Measurements from ENCODE around the gene UBLCP1. TPM values are rescaled to one million over a fixed set of nuclear protein-coding genes. Genes with fewer than 3 reads are reported as not detected.

Gene UBLCP1
- total and polyA plus RNA-seq, 2 donors (not counting 3 experiments of a cell fraction or from before 2014, with no cell fraction given) = 5.9 to 20.3 TPM

DNA sequence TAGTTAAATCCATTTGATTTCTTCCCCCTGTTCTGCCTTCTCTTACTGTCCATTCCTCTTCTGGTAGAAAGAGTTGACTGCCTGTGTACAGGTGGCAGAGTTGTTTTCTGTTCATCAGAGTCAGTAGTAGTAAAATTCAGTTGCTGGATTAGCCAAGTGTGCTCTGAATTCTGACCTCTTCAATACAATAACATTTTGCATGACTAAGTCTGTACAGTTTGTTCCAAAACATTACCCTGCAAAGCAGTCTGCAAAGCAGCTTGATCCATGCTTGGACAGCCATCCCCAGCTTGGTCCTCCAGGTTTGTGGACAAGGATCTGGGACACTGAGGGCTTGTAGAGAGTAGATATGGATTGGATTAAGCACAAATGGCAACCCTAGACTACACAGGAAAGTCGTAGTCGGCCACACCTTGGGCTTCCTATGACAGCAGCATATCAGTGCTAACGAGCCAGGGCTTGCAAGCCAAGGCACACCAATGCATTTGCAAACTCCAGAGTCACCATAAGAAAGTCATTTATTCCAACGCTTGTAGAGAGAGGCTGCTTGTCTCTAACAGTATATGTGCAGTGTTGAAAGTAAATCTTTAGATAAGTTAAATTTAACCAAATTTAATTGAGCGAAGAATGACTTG is 42.0 kb downstream of the UBLCP1 start:
- intact Hi-C loops (cut with micrococcal nuclease) = no loop called here

More for the DNA sequence above, 42.0 kb downstream of the UBLCP1 start:
- no peak overlapping the region for H3K4me2 ChIP-seq (ENCODE audit: insufficient read depth, low read length)
- no peak overlapping the region for H2AFZ ChIP-seq (ENCODE audit: low read depth, low read length)
- ChIA-PET POLR2A (no interaction called here), CTCF (interaction anchor here (1.2 to 1.4 kb wide), 2 partner anchors 11 to 148 kb away, joined by 4 to 5 read pairs; no protein-coding TSS in a partner anchor)
- BruUV-seq (replicated peaks) = no TSS peak
- H4K20me1 ChIP-seq (replicated peaks; ENCODE audit: control insufficient read depth, extremely low read depth, insufficient read depth, low read length) = no peaks in the 10 kb centered on the region
- no peaks in the 10 kb centered on the region for H3K9me1 ChIP-seq (replicated peaks; ENCODE audit: control insufficient read depth, extremely low read depth, insufficient read depth, low read length)
- no peaks in the 10 kb centered on the region for H3K9me3 ChIP-seq (replicated peaks; ENCODE audit: control insufficient read depth, insufficient read depth, low read length)
- no peak for TF ChIP-seq POLR2A (IDR thresholded peaks at IDR 0.05; ENCODE audit: low read depth, low read length)
- TF ChIP-seq, protein P1, sequence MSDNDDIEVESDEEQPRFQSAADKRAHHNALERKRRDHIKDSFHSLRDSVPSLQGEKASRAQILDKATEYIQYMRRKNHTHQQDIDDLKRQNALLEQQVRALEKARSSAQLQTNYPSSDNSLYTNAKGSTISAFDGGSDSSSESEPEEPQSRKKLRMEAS (IDR thresholded peaks at IDR 0.05; ENCODE audit: insufficient read depth, insufficient read length) = no peak
- TF ChIP-seq, protein P2, sequence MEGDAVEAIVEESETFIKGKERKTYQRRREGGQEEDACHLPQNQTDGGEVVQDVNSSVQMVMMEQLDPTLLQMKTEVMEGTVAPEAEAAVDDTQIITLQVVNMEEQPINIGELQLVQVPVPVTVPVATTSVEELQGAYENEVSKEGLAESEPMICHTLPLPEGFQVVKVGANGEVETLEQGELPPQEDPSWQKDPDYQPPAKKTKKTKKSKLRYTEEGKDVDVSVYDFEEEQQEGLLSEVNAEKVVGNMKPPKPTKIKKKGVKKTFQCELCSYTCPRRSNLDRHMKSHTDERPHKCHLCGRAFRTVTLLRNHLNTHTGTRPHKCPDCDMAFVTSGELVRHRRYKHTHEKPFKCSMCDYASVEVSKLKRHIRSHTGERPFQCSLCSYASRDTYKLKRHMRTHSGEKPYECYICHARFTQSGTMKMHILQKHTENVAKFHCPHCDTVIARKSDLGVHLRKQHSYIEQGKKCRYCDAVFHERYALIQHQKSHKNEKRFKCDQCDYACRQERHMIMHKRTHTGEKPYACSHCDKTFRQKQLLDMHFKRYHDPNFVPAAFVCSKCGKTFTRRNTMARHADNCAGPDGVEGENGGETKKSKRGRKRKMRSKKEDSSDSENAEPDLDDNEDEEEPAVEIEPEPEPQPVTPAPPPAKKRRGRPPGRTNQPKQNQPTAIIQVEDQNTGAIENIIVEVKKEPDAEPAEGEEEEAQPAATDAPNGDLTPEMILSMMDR (IDR thresholded peaks at IDR 0.05; ENCODE audit: extremely low read depth in 1 of 2, insufficient read depth in 1 of 2, low read depth in 1 of 2, low read length in 2 of 2) = no peak
- TF ChIP-seq MYC (IDR thresholded peaks at IDR 0.05; ENCODE audit: low read depth, low read length) = no peak
- no peak for TF ChIP-seq GATA2 (IDR thresholded peaks at IDR 0.05; ENCODE audit: insufficient read depth, insufficient read length, low read depth, low read length)
- TF ChIP-seq POLR2AphosphoS5 (IDR thresholded peaks at IDR 0.05; ENCODE audit: insufficient read depth, low read depth, low read length) = no peak
- no peak for TF ChIP-seq EZH2 (IDR thresholded peaks at IDR 0.05; ENCODE audit: borderline replicate concordance, low read depth, low read length, severe bottlenecking)
- DNase-seq (ENCODE audit: low read depth, low spot score) (no peak), FAIRE-seq (no peak)
- H3K36me3 ChIP-seq (ENCODE audit: control insufficient read depth in 2 of 2, extremely low read depth in 1 of 2, insufficient read depth in 2 of 2, low read length in 2 of 2) = no peaks in the 10 kb centered on the region
- peaks cover 3 to 19% of the 10 kb centered on the region in 2 experiments for H3K27me3 ChIP-seq (ENCODE audit: control insufficient read depth in 2 of 2, insufficient read depth in 2 of 2, low read length in 2 of 2)
- no peaks in the 10 kb centered on the region for H3K79me2 ChIP-seq (ENCODE audit: control insufficient read depth, insufficient read depth, low read length)
- no peaks in the 10 kb centered on the region for H3K4me1 ChIP-seq (ENCODE audit: control insufficient read depth, extremely low read depth, insufficient read depth, low read length)
- no peak overlapping the region for H3K9ac ChIP-seq (replicated peaks; ENCODE audit: extremely low read depth, insufficient read depth, low read length)
- dilution Hi-C loops (cut with MboI; ENCODE audit: extremely low pct_ligation_motif_present, low sequenced_read_pairs) = no loop called here
- H3K27ac ChIP-seq (ENCODE audit: insufficient read depth, low read depth, low read length) = no peak overlapping the region
- no peak overlapping the region for H3K4me3 ChIP-seq (replicated peaks in 1 of 3; ENCODE audit: insufficient read depth in 1 of 3, low read depth in 1 of 3, low read length in 3 of 3)

Data from endothelial cell of umbilical vein (primary cell).